ENCODE measurements around the gene KSR1.
A peak's percentile ranks its signal among the peaks of the same experiment; 100 is the strongest.
"Not testable (repeated sequence)": the region's sequence is repeated elsewhere in the genome, so short reads cannot be mapped to it uniquely, and the experiment has no call there.

The KSR1 gene

GRCh38 chr17:27455236-27455913 lies 873 bp upstream of the KSR1 start:
- no peak for DNase-seq

DNA sequence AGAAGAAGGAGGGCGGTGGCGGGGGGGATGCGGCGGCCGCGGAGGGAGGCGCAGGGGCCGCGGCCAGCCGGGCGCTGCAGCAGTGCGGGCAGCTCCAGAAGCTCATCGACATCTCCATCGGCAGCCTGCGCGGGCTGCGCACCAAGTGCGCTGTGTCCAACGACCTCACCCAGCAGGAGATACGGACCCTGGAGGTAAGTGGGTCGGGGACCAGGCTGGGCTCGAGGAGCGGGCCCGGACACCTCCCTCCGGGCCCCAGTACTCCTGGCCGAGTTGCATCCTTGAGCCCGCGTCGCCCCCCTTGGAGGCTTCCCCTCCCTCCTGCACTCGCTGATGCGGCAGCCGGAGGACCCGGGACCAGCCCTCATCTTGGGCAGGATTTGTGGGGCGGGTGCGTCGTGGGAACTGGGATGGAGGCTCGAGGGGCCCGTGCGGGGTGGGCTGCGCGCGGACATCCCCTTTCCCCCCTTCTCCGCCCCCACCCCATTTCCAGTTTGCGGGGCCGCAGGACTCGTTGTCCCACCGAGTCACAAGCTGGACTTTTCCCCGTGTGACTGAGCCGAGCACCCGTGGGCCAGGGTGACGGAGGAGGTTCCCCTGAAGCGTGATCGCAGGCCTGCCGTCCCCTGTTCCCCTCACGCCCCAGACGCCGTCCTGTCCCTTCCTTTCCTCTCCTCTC lies 572 bp downstream of the KSR1 start:
- no peak for DNase-seq

- DNase-seq: no peak
Observed at GRCh38 chr17:27457360-27457715, 1.1 kb downstream of the KSR1 start.

DNA sequence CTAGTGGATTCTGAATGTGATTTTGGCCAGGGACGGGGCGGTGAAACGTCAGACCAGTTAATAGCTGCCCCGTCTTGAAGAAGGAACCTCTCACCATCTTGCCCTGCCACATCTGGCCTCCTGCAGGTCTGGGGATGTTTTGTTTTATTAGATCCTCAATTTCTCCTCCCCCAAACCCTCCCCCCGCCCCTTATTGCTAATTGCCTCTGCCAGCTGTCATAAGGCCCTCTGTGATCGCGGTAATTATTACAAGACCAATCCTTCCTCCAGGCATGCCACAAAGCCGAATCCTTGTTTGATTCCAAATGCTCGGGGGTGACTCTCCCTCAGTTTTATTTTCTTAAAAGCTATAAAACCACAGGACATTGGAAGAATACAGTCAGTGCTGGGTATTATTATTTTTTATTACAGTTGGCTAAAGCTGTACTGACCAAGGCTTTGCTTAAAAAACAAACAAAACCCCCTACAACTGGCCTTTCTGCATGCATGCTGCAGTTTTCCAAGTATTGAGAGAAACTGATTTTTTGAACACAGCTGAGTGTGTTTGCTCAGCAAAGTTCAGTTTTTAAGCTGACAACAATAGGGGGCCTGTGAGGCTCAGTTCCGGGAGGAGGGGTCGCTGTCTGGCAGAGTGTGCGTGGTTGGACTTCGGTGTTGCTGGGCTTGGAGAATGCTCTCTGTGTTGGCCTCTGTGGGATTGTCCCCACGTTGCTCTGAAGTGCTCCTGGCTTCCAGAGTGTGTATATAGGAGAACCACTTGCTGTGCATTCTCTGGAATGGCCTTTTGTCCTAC lies 1.7 kb downstream of the KSR1 start:
- no peak for DNase-seq

DNA sequence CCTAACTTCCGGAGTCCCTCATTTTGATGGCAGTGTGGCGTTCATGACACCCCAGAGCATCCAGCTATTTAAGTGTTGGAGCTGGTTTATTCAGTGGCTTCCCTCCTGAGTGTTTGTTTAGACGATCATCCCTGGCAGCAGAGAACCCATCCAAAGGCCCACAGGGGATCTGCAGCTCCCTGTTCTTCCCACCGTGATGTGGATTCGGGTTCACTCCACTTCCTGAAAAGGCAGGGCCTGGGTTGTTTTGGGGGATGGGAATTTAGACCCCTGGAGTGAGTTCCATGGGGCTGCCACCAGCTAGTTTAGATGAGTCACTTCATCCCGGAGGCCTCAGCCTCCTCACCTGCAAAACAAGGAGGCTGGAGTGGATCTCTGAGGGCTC lies 2.3 kb downstream of the KSR1 start:
- DNase-seq: no peak

- no peak for DNase-seq
Observed at GRCh38 chr17:27459433-27459832, 3.2 kb downstream of the KSR1 start.

DNA sequence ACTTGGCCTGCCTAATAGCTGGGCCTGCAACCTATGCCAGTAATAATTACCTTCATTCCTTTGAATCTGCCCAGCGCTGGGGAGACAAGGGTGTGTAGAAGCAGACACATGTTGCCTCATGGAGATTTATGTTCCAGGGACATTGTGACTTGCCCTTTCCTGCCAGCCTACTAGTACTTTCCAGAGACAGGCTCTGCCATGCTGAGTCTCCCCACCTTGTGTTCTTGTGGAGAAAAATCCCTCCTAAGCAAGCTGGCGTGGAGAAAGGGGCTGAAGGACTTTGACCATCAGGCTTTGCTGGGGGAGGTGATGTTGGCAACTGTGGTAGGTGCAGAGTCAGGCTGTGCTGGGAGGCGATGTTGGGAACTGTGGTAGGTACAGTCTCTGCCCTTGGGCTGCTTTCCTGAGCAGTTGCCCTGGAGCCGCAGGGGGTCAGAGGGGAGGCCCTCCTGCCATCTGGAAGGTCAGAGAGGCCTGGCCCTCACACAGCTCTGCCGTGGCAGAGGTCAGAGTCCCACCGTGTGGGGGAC lies 4.0 kb downstream of the KSR1 start:
- DNase-seq: no peak

DNA sequence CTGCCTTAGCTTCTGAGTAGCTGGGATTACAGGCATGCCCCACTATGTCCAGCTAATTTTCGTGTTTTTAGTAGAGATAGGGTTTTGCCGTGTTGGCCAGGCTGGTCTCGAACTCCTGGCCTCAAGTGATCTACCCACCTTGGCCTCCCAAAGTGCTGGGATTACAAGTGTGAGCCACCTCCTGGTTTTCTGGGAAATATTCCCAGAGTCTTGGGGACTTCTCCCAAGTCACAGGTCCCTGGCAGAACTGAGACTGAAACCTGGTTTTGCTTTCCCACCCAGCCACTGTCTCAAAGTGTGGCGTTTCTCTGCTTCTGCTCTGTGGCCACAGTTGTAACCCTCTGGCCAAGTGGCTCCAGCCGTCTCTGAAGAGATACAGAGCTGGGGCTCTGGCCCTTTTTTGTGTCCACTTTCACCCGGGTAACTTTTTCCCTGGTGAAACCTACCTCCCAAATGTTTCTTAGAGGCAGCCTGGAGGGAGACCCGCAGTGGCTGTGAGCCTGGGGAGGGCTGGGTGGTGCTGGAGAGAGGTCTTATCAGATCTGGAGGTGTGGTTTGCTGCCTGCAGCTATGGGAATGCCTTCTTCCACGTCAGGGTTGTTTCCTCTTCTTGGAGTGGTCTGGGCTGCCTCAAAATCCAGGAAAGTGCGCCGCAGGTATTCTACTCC lies 5.1 kb downstream of the KSR1 start:
- no peak for DNase-seq

- no peak for DNase-seq
Observed at GRCh38 chr17:27462149-27462548, 5.9 kb downstream of the KSR1 start.

GRCh38 chr17:27462714-27463113 lies 6.5 kb downstream of the KSR1 start:
- DNase-seq: no peak

DNA sequence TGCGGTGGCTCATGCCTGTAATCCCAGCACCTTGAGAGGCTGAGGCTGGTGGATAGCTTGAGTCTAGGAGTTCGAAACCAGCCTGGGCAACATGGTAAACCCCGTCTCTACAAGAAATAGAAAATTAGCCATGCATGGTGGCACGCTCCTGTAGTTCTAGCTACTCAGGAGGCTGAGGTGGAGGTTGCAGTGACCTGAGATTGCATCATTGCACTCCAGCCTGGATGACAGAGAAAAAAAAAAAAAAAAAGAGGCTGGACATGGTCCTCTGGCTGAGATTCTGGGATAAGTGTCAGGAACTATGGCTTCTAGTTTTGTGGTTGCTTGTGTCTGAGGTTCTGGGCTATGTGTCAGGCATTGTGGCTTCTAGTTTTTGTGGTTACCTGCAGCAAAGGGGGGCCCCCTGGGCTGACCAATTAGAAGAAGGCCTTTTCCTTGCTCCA lies 7.0 kb downstream of the KSR1 start:
- no peak for DNase-seq

GRCh38 chr17:27464019-27464418 lies 7.8 kb downstream of the KSR1 start:
- DNase-seq: not testable (repeated sequence)

GRCh38 chr17:27464431-27464830 lies 8.2 kb downstream of the KSR1 start:
- no peak for DNase-seq

DNA sequence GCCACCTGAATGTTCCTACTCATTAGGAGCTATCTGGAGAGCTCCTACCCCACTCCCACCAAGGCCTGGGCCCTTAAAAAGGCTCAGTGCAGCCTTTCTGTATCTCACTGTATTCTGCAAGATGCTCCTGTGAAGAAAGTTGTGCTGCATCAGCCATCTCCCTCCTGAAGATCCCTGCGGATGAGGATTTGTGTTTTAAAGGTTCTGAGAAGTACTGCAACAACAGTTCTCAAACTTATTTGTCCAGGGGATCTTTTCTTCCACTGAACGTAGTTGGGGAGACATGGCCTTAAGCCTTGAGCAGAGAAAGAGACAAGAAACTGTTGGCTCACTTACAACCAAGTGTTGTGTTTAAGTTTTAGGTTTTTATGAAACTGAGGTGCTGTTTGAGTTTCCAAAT lies 9.6 kb downstream of the KSR1 start:
- not testable (repeated sequence) for DNase-seq

GRCh38 chr17:27466376-27466742 lies 10.1 kb downstream of the KSR1 start:
- DNase-seq: no peak

- peak; percentile 77 for DNase-seq
Observed at GRCh38 chr17:27466743-27467375, 10.6 kb downstream of the KSR1 start.

DNA sequence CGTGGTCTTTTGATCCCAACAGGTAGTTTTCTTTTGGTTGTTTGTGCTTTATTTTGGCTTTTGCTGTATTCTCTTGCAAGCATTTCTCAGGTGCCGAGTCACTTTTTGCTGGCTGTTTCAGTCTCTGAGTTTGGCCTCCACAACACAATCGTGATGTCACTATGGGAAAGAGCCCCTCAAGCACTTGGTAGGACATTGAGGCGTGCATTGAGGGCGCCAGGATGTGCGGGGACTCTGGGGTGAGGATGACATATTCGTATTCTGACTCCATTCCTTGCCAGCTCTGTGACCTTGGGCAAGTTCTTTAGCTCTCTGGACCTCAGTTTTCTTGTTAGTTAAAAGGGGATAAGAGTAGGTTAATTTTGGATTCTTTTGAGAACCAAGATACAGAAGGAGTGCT lies 13.0 kb downstream of the KSR1 start:
- DNase-seq: no peak

- peak; percentile 86 for DNase-seq
Observed at GRCh38 chr17:27471321-27472269, 15.3 kb downstream of the KSR1 start.

DNA sequence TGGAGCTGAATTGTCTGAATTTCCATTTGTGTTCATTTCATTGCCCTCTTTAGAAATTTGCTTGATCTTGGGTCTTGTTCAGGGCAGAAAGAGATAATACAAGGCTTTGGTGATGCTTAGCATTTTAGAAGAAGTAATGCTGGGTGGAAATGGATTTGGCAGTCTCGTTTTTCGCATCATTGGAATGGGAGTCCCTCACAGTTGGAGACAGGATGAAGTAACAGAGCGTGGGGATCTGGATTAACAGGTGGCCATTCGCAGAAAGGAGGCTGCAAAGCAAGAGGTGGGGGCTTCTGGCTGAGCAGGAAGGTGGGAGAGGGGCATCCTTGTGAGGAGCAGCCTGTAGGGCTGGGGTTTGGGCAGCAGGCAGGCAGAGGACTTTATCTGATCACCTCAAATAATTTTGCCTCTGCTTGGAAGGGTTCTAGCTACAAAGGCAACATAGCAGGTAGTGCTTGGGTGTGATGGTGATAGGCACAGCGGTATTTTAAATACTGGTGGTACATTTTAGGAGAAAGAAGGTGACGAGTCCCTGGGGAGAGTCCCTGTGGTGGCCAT lies 17.0 kb downstream of the KSR1 start:
- no peak for DNase-seq

DNA sequence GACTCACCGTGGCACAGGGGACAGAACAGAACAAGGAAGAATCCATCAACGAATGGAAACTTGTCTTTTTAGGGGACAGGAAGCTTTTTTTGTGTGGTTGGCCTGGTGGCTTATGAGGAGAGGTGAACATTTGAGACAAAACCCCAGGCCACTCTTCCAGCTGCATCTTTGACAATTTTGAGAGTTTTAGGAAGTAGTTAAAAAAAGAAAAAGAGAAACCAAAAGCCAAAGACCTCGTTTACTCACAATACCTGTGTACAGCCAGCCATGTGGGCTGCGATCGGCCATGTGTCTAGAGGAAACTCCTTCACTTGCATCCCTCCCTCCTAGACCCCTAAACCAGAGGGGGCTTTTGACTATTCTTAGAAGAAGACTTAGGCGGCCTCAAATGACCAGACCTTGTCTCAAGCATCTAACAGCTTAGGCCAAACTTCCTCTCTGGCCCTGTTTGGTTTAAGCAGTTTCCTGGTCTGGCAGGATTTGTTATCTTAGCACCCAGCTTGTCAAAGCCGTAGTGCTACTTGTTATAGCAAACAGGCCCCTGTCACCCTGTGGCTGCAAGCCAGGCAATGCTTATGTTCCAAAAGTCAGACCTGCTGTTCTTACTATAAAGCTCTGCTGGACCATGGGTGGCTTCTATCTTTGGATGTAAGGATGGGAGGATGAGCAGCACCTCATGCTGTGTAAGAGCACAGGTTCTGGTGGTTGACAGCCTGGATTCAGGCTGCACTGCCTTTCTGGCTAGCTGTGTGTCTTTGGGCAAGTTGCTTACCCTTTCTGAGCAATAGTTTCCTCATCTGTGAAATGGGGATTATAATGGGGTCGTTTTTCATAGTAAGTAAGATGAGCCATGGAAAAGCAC lies 17.7 kb downstream of the KSR1 start:
- DNase-seq: peak; percentile 84

All from activated naive CD4-positive, alpha-beta T cell treated with anti-CD3 and anti-CD28 coated beads, Interleukin-2, amount 50 U/mL, for 16 hours (primary cell).